ENCODE results near the gene GAS2L3.
"Not testable (repeated sequence)": the region's sequence is repeated elsewhere in the genome, so short reads cannot be mapped to it uniquely, and the experiment has no call there.

GAS2L3 gene

GRCh38 chr12:100576331-100577036, 3.0 kb downstream of the GAS2L3 start:
- no peak for DNase-seq

- no peak for DNase-seq
Observed at GRCh38 chr12:100578923-100579322, 5.4 kb downstream of the GAS2L3 start.

- DNase-seq, result no peak
Observed at GRCh38 chr12:100579844-100580243, 6.4 kb downstream of the GAS2L3 start.

DNA sequence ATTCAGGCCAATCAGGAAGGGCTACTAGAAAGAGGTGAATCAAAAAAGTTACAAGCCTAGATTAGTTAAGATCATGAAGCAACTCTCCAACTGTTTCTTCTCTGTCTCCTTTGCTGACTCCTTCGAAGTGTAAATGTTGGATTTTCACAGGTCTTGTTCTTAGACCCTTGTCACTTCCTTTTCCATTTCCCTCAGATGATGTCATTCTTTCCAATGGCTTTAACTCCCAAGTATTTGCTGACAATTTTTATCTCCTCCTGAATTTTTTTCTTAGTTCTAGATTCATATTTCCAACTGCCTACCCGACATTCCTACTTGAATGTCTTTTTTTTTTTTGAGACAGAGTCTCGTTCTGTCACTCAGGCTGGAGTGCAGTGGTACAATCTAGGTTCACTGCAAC, 10.8 kb downstream of the GAS2L3 start:
- no peak for DNase-seq

- DNase-seq, result no peak
Observed at GRCh38 chr12:100591979-100592378, 18.5 kb downstream of the GAS2L3 start.

GRCh38 chr12:100593490-100593889, 20.0 kb downstream of the GAS2L3 start:
- no peak for DNase-seq

- no peak for DNase-seq
Observed at GRCh38 chr12:100601626-100602025, 28.1 kb downstream of the GAS2L3 start.

- DNase-seq, result not testable (repeated sequence)
Observed at GRCh38 chr12:100602997-100603396, 29.5 kb downstream of the GAS2L3 start.

- no peak for DNase-seq
Observed at GRCh38 chr12:100608776-100609175, 35.3 kb downstream of the GAS2L3 start.

DNA sequence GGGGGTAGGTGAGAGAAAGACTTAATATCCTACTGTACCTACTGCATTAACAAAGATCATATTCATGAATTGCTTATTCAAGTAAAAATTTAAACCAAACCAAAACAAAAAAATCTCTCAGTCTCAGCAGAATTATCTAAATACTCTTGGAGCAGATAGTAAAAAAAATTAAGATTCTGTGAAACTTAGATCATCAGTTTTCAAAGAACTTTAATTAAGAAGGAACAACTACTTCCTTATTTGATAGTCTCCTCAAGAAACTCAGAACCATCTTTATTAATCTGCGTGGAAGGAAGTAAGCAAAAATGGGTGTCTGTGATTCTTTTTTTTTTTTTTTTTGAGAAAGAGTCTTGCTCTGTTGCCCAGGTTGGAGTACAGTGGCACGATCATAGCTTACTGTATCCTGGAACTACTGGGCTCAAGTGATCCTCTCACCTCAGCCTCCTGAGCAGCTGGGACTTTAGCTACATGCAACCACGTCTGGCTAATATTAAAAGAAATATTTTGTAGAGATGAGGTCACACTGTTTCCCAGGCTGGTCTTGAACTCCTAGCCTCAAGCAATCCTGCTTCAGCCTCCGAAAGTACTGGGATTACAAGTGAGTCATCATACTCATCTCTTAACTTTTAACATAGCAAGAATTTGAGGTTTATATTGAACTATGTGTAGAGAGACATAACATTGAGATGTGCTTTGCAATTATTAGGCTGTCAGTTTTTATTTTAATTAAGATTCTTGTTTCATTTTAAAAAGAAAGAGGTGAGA, 37.4 kb downstream of the GAS2L3 start:
- DNase-seq, result no peak

DNA sequence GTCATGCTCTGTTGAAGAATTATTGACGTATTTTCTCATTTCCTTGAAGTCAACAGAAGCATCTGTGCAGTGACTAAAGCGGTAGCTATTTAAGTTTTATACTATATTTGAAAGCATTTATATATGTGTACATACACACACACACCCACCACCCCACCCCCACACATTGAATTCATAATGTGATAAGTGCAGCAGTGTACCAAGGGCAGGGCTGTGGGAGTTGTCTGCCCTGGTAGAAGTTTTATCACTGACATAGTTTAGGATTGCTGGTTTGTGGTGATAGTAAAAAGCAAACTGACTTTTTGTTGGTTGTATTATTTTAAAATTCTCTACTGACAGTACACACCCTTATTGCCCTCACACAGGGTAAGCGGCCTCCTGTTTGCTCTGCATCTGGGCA, 39.1 kb downstream of the GAS2L3 start:
- no peak for DNase-seq

GRCh38 chr12:100624571-100624970, 51.1 kb downstream of the GAS2L3 start:
- no peak for DNase-seq

DNA sequence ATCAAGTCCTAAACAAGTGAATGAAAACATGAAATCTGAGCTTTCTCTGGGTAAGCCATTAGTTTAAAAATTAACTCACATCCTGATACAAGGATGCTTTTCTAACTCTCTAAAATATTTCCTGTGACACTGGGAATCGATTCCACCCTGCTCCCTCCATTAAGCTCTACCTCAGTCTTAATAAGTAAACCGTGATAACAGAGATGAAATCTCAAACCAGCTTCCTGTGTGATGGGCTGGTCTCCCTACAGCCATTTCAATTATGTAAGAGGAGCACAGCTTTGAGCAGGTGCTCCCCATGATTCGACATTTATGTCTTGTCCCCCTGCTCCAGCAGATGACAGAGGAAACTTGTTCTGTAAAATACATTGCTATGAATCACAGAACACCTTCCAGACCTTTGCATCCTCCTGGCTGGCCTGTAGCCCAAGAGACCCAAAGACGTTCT, 59.0 kb downstream of the GAS2L3 start:
- no peak for DNase-seq

GRCh38 chr12:100633082-100633785, 59.8 kb downstream of the GAS2L3 start:
- not testable (repeated sequence) for DNase-seq

DNA sequence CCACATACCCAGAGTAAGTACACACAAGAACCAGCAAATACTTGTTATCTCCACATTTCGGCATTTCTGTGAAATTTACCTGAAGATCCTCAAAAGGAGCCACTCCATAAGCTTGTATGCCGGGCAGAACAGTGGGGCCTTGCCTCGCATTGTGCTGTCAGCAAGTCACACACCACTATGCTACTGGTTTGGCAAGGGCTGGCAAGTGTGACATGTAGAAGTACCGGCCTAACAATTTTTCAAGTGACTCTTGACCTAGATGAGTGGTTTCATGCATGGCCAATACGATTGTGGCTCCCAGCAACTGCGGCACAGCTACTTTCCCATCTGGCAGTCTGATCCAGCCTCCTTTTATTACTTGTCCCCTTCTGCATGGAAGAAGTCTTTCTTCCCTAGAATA, 69.8 kb downstream of the GAS2L3 start:
- DNase-seq, result no peak

GRCh38 chr12:100646896-100647295, 73.4 kb downstream of the GAS2L3 start:
- DNase-seq, result no peak

DNA sequence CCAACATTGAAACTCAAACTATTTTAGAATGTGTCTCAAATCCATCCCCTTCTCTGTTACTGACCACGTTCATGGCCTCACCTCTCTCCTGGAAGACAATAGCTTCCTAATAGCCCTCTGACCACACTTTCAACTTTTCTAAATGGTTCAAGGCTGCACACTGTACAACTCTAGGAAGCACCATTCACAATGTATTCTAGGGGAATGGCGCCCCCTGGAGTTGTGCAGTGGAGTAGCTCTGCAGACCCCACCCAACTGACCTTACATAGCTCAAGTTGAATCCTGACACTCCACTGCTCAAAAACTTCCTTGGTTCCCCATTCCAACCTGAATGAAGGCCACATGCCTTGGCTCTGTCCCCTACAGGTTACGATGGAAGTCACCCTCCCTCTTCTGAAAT, 77.6 kb downstream of the GAS2L3 start:
- DNase-seq, result no peak

DNA sequence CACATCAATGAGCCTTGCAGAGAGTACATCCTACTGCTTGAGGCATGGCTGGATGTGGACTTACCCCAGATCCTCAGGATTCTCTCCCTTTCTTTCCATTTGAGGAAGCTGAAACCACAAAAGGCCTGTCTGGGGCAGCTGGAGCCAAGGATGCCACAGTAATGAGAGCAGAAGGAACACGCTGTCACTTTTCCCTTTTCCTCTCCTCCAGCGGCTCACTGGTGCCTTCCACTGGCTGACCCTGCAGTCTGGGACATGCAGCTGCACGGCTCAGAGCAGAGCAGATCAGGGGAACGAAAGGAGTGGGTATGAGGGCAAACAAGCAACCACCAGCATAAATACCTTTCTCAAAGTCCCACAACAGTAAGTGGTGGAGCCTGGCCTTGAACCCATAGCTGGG, 78.2 kb downstream of the GAS2L3 start:
- no peak for DNase-seq

DNA sequence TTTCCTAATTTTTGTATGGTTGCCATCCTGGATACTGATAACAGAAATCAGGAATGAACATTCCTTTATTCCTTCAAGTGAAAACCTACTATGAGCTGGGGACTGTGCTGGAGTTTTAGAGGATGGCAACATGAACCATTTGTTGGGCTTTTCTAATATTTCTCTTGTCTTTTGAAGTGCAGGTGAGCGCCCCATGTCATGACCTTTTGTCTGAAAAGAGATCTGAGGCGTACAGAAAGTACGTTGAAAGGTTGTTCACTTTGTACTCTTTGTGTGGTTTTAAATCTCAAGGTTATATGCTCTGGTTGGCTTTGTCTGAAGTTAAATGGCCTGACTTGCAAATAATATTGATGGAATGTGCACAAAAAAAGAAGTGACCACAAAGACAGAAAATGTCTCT, 79.0 kb downstream of the GAS2L3 start:
- DNase-seq, result no peak

- no peak for DNase-seq
Observed at GRCh38 chr12:100656141-100656540, 82.7 kb downstream of the GAS2L3 start.

- DNase-seq, result no peak
Observed at GRCh38 chr12:100656856-100657255, 83.4 kb downstream of the GAS2L3 start.

DNA sequence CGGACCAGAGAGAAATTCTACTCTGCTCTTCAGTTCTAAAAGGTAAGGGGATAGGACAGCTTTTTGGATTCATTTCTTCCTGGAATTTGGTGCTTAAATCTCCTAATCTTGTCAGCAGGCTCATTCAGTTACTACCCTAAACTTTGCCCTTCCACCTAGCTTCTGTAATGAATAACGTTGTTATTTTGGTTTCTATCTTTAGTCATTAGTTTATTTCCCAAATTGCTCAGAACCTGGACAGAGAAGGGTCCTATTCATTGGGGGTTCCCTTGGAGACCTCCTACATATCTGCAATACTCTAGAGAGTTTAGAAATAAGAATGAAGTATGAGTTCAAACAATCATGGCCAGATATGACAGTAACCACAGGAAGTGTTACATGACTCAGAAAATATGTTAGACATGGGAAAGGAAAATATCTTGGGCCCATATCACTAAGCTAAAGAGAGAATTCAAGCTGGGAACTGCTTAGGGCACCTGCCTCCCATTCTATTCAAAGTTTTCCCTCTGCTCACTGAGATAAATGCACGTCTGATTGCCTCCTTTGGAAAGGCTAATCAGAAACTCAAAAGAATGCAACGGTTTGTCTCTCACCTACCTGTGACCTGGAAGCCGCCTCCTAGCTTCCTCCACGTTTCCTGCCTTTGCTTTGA, 87.9 kb downstream of the GAS2L3 start:
- DNase-seq, result no peak

GRCh38 chr12:100666588-100666987, 93.1 kb downstream of the GAS2L3 start:
- no peak for DNase-seq

Measured in CD4-positive, alpha-beta T cell treated with Interleukin-17A for 4 hours (primary cell).